ENCODE data around the gene RBBP5. TPM values are rescaled to one million over a fixed set of nuclear protein-coding genes. Genes with fewer than 3 reads are reported as not detected.

RBBP5 gene
- total and polyA plus RNA-seq, 10 donors = 4.2 to 23.4 (median 17.7) TPM

DNA sequence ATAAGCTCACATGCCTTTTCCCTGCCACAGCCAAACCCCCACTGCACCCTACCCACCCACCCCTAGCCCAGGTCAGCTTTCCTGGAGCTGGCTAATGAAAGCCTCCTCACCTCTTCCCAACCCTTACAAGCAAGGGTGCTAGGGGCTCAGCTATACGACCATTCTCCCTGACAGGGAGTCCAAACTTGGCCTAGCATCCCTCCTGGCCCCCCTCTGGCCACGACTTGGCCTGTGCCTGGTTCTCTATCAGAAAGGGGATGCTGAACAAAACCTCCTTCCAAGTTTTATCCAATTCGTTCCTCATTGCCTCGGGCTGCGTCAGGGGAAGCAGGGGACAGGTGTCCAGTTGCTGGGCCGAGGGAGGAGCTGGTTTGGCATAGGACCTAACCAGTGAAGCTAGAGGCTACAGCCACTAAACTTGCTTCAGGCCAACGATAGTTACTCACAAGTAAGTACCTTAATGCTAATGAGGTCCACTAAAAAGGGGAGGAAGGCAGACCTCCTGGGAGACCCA is 46.1 kb downstream of the RBBP5 start:
- no peaks in the 10 kb centered on the region for H3K4me1 ChIP-seq
- no peaks in the 10 kb centered on the region for H3K9me3 ChIP-seq
- H3K4me3 ChIP-seq = no peak overlapping the region
- no peak for DNase-seq
- no peaks in the 10 kb centered on the region for H3K36me3 ChIP-seq
- no peaks in the 10 kb centered on the region for H3K27me3 ChIP-seq (replicated peaks in 1 of 7)
- 52 to 82% (median 73%) methylated on average over 7 of the region's 7 CpGs for WGBS, 5 donors
- H3K27ac ChIP-seq = no peak overlapping the region
- TF ChIP-seq POLR2A (IDR thresholded peaks at IDR 0.05) = no peak
- TF ChIP-seq POLR2AphosphoS5 (IDR thresholded peaks at IDR 0.05) = no peak
- TF ChIP-seq, protein P1, sequence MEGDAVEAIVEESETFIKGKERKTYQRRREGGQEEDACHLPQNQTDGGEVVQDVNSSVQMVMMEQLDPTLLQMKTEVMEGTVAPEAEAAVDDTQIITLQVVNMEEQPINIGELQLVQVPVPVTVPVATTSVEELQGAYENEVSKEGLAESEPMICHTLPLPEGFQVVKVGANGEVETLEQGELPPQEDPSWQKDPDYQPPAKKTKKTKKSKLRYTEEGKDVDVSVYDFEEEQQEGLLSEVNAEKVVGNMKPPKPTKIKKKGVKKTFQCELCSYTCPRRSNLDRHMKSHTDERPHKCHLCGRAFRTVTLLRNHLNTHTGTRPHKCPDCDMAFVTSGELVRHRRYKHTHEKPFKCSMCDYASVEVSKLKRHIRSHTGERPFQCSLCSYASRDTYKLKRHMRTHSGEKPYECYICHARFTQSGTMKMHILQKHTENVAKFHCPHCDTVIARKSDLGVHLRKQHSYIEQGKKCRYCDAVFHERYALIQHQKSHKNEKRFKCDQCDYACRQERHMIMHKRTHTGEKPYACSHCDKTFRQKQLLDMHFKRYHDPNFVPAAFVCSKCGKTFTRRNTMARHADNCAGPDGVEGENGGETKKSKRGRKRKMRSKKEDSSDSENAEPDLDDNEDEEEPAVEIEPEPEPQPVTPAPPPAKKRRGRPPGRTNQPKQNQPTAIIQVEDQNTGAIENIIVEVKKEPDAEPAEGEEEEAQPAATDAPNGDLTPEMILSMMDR (IDR thresholded peaks at IDR 0.05 in 8 of 11, conservative IDR thresholded peaks at IDR 0.05 in 3 of 11) = no peak
- intact Hi-C loops (cut with DNase I; ENCODE audit: low total_unique reads) = no loop called here

DNA sequence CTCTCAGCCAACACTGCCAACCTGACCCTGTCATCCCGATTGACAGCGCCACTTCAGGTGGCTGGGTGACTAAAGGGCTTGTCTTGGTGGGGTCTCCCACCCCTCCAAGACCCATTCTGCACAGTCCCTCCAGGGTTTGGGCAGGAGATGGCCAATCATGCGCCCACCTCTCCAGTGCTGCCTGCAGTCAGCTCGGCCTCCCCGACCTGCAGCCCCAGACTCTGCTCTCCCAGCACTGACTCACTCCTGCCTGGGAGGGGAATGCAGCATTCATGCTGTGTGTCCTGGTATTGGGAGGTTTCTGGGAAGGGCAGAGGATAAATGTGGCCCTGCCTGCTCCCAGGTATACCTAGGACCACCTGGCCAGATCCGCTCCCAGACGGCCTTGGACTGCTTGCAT is 47.3 kb downstream of the RBBP5 start:
- intact Hi-C loops (cut with DNase I; ENCODE audit: low total_unique reads) = no loop called here
- Histone ChIP-seq H3K27ac (no peak overlapping the region), H3K9me3 (no peaks in the 10 kb centered on the region), H3K36me3 (no peaks in the 10 kb centered on the region), H3K27me3 (replicated peaks in 1 of 7) (no peaks in the 10 kb centered on the region), H3K4me1 (no peaks in the 10 kb centered on the region), H3K4me3 (no peak overlapping the region)
- no peak for DNase-seq
- TF ChIP-seq POLR2AphosphoS5 (IDR thresholded peaks at IDR 0.05) = no peak
- WGBS, 5 donors = 80 to 100% (median 95%) methylated on average over 1 to 7 of the region's 7 CpGs

DNA sequence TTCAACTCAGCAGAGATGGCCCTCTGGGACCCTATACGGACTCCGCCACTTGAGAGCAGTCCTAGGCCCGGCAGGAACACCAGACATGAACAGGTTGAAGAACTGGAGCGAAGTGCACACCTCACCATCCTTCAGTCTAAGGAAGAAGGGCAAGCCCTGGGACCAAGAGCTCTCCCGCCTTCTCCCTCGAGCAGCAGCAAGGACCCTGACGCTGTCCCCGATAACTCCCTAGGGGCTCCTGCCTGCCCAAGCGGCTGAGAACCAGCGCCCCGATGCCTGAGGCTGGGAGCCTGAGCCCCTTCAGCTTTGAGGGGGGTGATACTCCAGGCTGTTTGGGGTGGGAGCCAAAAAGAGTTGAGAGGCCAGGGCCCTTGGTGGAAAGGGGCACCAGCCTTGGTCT is 47.7 kb downstream of the RBBP5 start:
- no peak overlapping the region for H3K4me3 ChIP-seq
- H3K4me1 ChIP-seq = no peaks in the 10 kb centered on the region
- H3K36me3 ChIP-seq = no peaks in the 10 kb centered on the region
- H3K27ac ChIP-seq = no peak overlapping the region
- no peak for DNase-seq
- WGBS, 5 donors = 90 to 96% (median 96%) methylated on average over 8 to 11 of the region's 11 CpGs
- H3K9me3 ChIP-seq = no peaks in the 10 kb centered on the region
- TF ChIP-seq POLR2A (IDR thresholded peaks at IDR 0.05) (no peak), POLR2AphosphoS5 (IDR thresholded peaks at IDR 0.05) (no peak)
- TF ChIP-seq, protein P1 (IDR thresholded peaks at IDR 0.05 in 8 of 11, conservative IDR thresholded peaks at IDR 0.05 in 3 of 11) = no peak
- intact Hi-C loops (cut with DNase I; ENCODE audit: low total_unique reads) = no loop called here
- H3K27me3 ChIP-seq (replicated peaks in 1 of 7) = no peaks in the 10 kb centered on the region

DNA sequence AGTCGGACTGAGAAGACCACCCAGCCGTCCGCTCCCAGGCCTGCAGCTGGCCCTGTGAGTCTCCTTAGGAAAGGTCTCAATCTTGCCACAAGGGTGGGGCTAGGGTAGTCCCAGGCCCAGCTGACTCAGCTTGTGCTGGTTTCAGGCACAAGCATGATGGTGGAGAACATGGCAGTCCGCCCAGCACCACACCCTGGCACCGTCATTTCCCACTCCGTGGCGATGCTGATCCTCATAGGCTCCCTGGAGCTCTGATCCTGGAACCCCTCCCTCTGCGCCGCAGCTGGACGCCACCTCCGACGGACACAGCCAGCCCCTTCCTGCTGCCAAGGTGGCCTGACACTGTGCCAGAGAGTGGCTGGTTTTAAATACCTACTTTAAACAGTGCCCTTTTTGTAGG is 48.3 kb downstream of the RBBP5 start:
- Histone ChIP-seq H3K4me1 (no peaks in the 10 kb centered on the region), H3K9me3 (no peaks in the 10 kb centered on the region), H3K27ac (no peak overlapping the region), H3K36me3 (no peaks in the 10 kb centered on the region), H3K27me3 (replicated peaks in 1 of 7) (no peaks in the 10 kb centered on the region), H3K4me3 (no peak overlapping the region)
- DNase-seq = no peak
- WGBS, 5 donors = 79 to 94% (median 86%) methylated on average over 8 to 12 of the region's 12 CpGs
- intact Hi-C loops (cut with DNase I; ENCODE audit: low total_unique reads) = no loop called here
- TF ChIP-seq POLR2A (IDR thresholded peaks at IDR 0.05) (no peak), POLR2AphosphoS5 (IDR thresholded peaks at IDR 0.05) (no peak)
- TF ChIP-seq, protein P1 (IDR thresholded peaks at IDR 0.05 in 8 of 11, conservative IDR thresholded peaks at IDR 0.05 in 3 of 11) = no peak

DNA sequence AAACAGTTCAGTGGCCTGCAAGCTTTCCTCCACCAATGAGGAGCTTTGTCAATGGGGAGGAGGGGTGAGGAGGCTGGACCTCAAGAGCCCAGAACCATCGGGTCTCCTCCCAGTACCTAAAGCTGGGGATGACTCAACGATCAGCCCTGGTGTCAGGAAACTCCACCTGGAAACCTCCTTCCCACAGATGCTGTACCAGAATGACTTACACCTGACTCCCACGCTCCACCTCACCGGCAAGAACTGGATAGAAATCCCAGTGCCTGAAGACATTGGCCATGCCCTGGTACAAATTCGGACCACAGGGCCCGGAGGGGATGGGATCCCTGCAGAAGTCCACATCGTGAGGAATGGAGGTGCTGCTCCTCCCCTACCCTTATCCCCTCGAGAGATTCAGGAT is 48.9 kb downstream of the RBBP5 start:
- intact Hi-C loops (cut with DNase I; ENCODE audit: low total_unique reads) = no loop called here
- H3K9me3 ChIP-seq = no peaks in the 10 kb centered on the region
- H3K27ac ChIP-seq = no peak overlapping the region
- H3K36me3 ChIP-seq = no peaks in the 10 kb centered on the region
- no peaks in the 10 kb centered on the region for H3K27me3 ChIP-seq (replicated peaks in 1 of 7)
- no peak overlapping the region for H3K4me3 ChIP-seq
- H3K4me1 ChIP-seq = no peaks in the 10 kb centered on the region
- 85 to 91% (median 89%) methylated on average over 5 to 8 of the region's 8 CpGs for WGBS, 5 donors
- TF ChIP-seq POLR2A (IDR thresholded peaks at IDR 0.05) (no peak), POLR2AphosphoS5 (IDR thresholded peaks at IDR 0.05) (no peak)
- TF ChIP-seq, protein P1 (IDR thresholded peaks at IDR 0.05 in 8 of 11, conservative IDR thresholded peaks at IDR 0.05 in 3 of 11) = no peak
- DNase-seq = no peak

Data from spleen (tissue), 11 donors.